CD4-positive, CD25-positive, alpha-beta regulatory T cell (primary cell): ENCODE data around the gene OR8A1. TPM values are rescaled to one million over a fixed set of nuclear protein-coding genes. Genes with fewer than 3 reads are reported as not detected.

ENCODE experiments used
- ATAC-seq, 2 donors: fragments of 150-1000 bp; cut with Tn5 transposase; one replicate each; pipeline ENCODE4 v1.10.0; 2021; ENCODE audit warnings: low read depth in 2 of 2, moderate number of reproducible peaks in 2 of 2, moderate library complexity in 1 of 2
- DNase-seq, 3 donors: peaks; one replicate each; pipeline versions ENCODE4 v3.0.0 to v3.0.0-alpha.2; 2012 to 2022; ENCODE audit warnings: mixed read lengths in 1 of 3
- H3K27ac ChIP-seq: one replicate; pipeline ENCODE4 v1.7.0; 2013; ENCODE audit warnings: mild to moderate bottlenecking, low read length; ENCODE audit not compliant: insufficient read depth, poor library complexity, severe bottlenecking
- H3K27me3 ChIP-seq: one replicate; pipeline ENCODE4 v1.7.0; 2013; ENCODE audit warnings: low read length; ENCODE audit not compliant: control insufficient read depth, insufficient read depth
- H3K36me3 ChIP-seq: one replicate; pipeline ENCODE4 v1.7.0; 2013; ENCODE audit warnings: mild to moderate bottlenecking, low read length, moderate library complexity; ENCODE audit not compliant: control insufficient read depth, insufficient read depth
- H3K4me1 ChIP-seq: 2 replicates; pipeline ENCODE4 v1.7.0; 2013; ENCODE audit warnings: mild to moderate bottlenecking, low read length; ENCODE audit not compliant: insufficient read depth, control insufficient read depth, poor library complexity, severe bottlenecking
- H3K4me3 ChIP-seq: one replicate; pipeline ENCODE4 v1.7.0; 2013; ENCODE audit warnings: low read depth, mild to moderate bottlenecking, low read length, moderate library complexity
- H3K9me3 ChIP-seq, 2 experiments: 1 replicate in 1 of 2; 2 replicates in 1 of 2; pipeline ENCODE4 v1.7.0; 2013; ENCODE audit warnings: low read length in 2 of 2, mild to moderate bottlenecking in 1 of 2, moderate library complexity in 1 of 2; ENCODE audit not compliant: control insufficient read depth in 2 of 2
- H3K27ac Mint-ChIP-seq, 3 donors: one replicate each; pipeline ENCODE4 v1.8.0; 2020 to 2022; ENCODE audit warnings: mild to moderate bottlenecking in 3 of 3, mixed read lengths in 3 of 3, moderate library complexity in 2 of 3
- H3K27me3 Mint-ChIP-seq: one replicate; pipeline ENCODE4 v1.8.0; 2022; ENCODE audit warnings: mild to moderate bottlenecking, mixed read lengths
- H3K36me3 Mint-ChIP-seq: one replicate; pipeline ENCODE4 v1.8.0; 2020; ENCODE audit warnings: mixed read lengths
- H3K4me1 Mint-ChIP-seq, 4 donors: one replicate each; pipeline ENCODE4 v1.8.0; 2020 to 2022; ENCODE audit warnings: mixed read lengths in 4 of 4, mild to moderate bottlenecking in 1 of 4
- H3K4me3 Mint-ChIP-seq, 4 donors: one replicate each; pipeline ENCODE4 v1.8.0; 2020 to 2022; ENCODE audit warnings: mild to moderate bottlenecking in 4 of 4, mixed read lengths in 4 of 4, moderate library complexity in 3 of 4
- H3K9me3 Mint-ChIP-seq, 7 donors: one replicate each; pipeline ENCODE4 v1.8.0; 2020 to 2022; ENCODE audit warnings: mixed read lengths in 7 of 7, mild to moderate bottlenecking in 3 of 7, moderate library complexity in 2 of 7
- polyA plus RNA-seq, 4 donors: library from polyadenylated mRNA; unstranded; fragments of 300-500 nt; fragmentation: Illumina TruSeq; gene quantifications; one replicate each; pipeline ENCODE4 v1.2.3, GENCODE V29; 2021
- total RNA-seq: library from RNA; stranded (reverse); gene quantifications from one replicate; pipeline ENCODE4 v1.2.3, GENCODE V29; 2022

OR8A1 gene
- total RNA-seq (not detected), polyA plus RNA-seq (not detected)

DNA sequence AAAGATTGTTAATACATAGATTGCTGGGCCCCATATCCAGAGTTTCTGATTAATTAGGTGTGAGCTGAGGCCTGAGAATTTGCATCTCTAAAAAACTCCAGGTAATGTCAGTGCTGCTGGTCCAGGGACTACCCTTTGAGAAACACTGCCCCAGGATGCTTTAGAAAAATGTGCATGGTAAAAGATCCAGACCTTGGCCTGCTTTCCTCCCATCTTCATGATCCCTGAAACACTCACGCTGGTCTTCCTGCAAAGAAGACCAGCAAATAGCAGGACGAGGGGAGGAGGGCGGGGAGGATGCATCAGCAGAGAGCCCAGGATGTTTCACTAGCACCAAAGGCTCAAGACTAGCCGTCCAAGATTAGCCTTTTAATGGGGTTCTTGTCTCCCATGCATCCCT lies at the start of gene OR8A1:
TSS of gene OR8A1 (plus strand) at position 301 of the 400 bp plus-strand sequence. CDS start 123 bp downstream, outside the sequence.
- no peaks in the 10 kb centered on the region for H3K36me3 Mint-ChIP-seq
- H3K4me3 ChIP-seq = no peak within 1 kb of the TSS
- no peak for ATAC-seq

DNA sequence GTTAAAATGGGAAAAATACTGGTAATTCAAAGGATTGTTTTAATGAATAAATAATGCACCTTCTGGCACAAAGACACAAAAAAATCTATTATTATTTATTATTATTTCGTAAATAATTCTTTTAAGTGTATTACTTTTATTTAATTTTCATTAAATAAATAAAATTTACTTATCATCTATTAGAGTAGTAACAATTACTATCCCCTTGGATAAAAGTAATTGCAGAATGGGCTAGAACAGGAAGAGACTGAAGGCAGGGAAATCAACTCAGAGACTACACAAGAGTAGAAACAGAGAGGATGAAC lies 49.3 kb upstream of the OR8A1 start:
- Histone ChIP-seq H3K4me1 (no peaks in the 10 kb centered on the region), H3K36me3 (no peaks in the 10 kb centered on the region), H3K27me3 (no peaks in the 10 kb centered on the region), H3K4me3 (no peak overlapping the region), H3K27ac (no peak overlapping the region), H3K9me3 (no peaks in the 10 kb centered on the region)
- peaks cover 8% of the 10 kb centered on the region for H3K27me3 Mint-ChIP-seq
- no peaks in the 10 kb centered on the region for H3K4me1 Mint-ChIP-seq
- no peaks in the 10 kb centered on the region for H3K36me3 Mint-ChIP-seq
- peaks cover 0 to under 1% (median 0%) of the 10 kb centered on the region in 7 donors for H3K9me3 Mint-ChIP-seq
- DNase-seq = no peak
- H3K4me3 Mint-ChIP-seq = no peak overlapping the region
- no peak for ATAC-seq
- no peak overlapping the region for H3K27ac Mint-ChIP-seq

More for the DNA sequence above, at the start of gene OR8A1:
- Histone ChIP-seq H3K9me3 (no peaks in the 10 kb centered on the region), H3K36me3 (no peaks in the 10 kb centered on the region), H3K27ac (no peak within 1 kb of the TSS), H3K4me1 (no peaks in the 10 kb centered on the region), H3K27me3 (peaks cover 2% of the 10 kb centered on the region)
- no peak within 1 kb of the TSS for H3K4me3 Mint-ChIP-seq
- no peaks in the 10 kb centered on the region for H3K4me1 Mint-ChIP-seq
- peaks cover 16% of the 10 kb centered on the region for H3K27me3 Mint-ChIP-seq
- no peak within 1 kb of the TSS for H3K27ac Mint-ChIP-seq
- DNase-seq = no peak
- H3K9me3 Mint-ChIP-seq = no peaks in the 10 kb centered on the region

DNA sequence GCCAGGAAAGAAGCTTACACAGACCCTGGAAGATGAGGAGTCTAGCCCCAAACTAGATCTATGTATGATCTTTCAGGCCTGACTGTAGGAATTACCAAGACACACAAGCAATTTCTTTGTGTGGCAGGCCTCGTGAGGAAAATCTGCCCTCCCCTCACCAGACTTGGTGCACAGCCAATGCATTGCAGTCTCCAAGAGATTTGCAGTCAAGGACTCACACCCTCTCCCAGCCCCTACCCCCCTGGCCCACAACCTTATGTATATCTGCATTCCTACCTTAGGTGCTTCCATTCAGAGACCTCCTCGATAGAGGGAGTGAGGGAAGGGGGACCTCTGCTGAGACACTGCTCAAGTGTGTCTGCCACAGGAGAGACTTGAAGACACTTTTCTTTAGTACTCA lies 36.2 kb upstream of the OR8A1 start:
- no peaks in the 10 kb centered on the region for H3K27me3 Mint-ChIP-seq
- H3K27ac Mint-ChIP-seq = no peak overlapping the region

DNA sequence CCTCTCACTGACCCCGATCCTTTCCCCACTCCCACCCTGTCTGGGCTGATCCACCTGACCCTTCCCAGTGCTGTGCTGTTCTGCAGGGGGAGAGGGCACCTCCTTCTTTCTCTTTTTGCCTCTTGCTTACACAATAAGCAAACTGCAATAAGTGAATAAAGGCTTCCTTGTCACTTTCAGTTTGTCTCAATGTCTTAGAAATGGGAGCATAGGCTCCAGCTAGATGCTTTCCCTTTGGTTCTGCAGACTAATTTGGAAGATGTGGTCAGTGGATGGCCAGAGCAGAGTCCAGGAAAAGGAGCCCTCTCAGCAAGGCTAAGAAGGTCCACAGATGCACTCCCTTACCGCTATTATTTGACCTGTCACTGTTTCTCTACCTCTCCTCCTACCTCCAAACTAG lies 35.7 kb upstream of the OR8A1 start:
- Histone ChIP-seq H3K4me3 (no peak overlapping the region), H3K36me3 (no peaks in the 10 kb centered on the region), H3K27me3 (peaks cover 2% of the 10 kb centered on the region), H3K27ac (no peak overlapping the region), H3K4me1 (no peaks in the 10 kb centered on the region), H3K9me3 (no peaks in the 10 kb centered on the region)
- Mint-ChIP-seq H3K4me3 (no peak overlapping the region), H3K27me3 (no peaks in the 10 kb centered on the region), H3K9me3 (peaks cover 0 to 3% (median 2%) of the 10 kb centered on the region in 7 donors), H3K36me3 (no peaks in the 10 kb centered on the region), H3K4me1 (no peaks in the 10 kb centered on the region), H3K27ac (no peak overlapping the region)
- DNase-seq (no peak), ATAC-seq (no peak)

More for the DNA sequence above, 36.2 kb upstream of the OR8A1 start:
- Mint-ChIP-seq H3K4me3 (no peak overlapping the region), H3K9me3 (peaks cover 0 to 8% (median 4%) of the 10 kb centered on the region in 7 donors), H3K4me1 (no peaks in the 10 kb centered on the region), H3K36me3 (no peaks in the 10 kb centered on the region)
- no peak overlapping the region for H3K27ac ChIP-seq
- no peaks in the 10 kb centered on the region for H3K36me3 ChIP-seq
- H3K4me3 ChIP-seq = no peak overlapping the region
- no peak for DNase-seq
- no peak for ATAC-seq
- H3K27me3 ChIP-seq = peaks cover 2% of the 10 kb centered on the region
- H3K4me1 ChIP-seq = no peaks in the 10 kb centered on the region
- H3K9me3 ChIP-seq = no peaks in the 10 kb centered on the region

DNA sequence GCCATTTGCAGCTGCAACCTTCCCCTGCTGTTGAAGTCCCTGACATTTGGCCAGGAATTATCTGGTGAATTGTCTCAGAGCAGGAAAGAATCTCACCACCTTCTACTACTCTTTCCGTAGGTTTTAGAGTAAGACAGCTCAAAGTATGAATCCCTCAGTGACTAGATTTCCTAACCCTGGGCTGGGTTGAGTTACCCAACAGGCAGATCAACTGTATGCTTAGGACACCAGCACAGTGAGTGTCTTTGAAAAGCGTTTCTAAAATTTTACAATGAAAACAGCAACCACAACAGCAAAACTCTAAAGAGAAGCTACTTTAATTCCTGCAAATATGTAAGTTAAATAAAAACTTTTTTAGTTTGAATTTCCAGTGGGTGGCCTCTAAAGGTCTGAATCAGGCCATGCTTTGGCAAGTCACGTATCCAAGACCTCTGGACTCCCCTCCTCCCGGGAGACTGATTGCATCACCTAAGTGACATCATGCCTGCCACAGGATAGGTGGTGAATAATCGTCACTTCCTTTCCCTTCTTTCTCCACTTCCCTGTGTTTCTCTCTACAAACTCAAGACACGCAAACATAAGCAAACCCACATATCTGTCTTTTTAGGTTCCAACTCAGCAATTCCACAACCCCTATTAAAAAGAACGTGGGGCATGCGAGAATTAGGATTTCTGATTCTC lies 34.1 kb upstream of the OR8A1 start:
- DNase-seq (no peak), ATAC-seq (no peak)
- Histone ChIP-seq H3K4me3 (no peak overlapping the region), H3K9me3 (no peaks in the 10 kb centered on the region), H3K36me3 (no peaks in the 10 kb centered on the region), H3K4me1 (no peaks in the 10 kb centered on the region), H3K27me3 (no peaks in the 10 kb centered on the region), H3K27ac (no peak overlapping the region)
- no peaks in the 10 kb centered on the region for H3K4me1 Mint-ChIP-seq
- no peaks in the 10 kb centered on the region for H3K36me3 Mint-ChIP-seq
- H3K4me3 Mint-ChIP-seq = peak overlapping the region in 1 of 4 donors; percentile 26
- peaks cover 0 to 3% (median 0%) of the 10 kb centered on the region in 7 donors for H3K9me3 Mint-ChIP-seq
- no peak overlapping the region for H3K27ac Mint-ChIP-seq
- H3K27me3 Mint-ChIP-seq = no peaks in the 10 kb centered on the region

DNA sequence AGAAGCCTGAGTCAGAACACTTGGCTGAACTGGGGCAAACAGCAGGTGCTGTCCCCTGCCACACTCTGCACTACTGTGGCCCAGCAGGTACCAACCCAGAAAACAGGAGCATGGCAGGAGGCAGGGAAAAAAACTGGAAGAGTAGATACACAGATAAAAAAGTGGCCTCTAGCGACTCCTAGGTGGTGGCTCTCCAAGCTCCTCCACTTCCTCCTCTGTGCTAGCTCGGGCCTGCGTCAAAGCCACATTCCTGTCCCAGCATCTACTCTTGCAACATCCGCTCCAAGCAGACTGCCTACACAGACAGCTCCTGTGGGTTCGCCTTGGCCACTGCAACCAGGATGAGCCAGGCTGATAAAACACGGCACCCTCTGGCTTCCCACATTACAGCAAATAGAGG lies 33.3 kb upstream of the OR8A1 start:
- H3K4me3 ChIP-seq = no peak overlapping the region
- no peak for DNase-seq
- Mint-ChIP-seq H3K36me3 (no peaks in the 10 kb centered on the region), H3K27ac (no peak overlapping the region), H3K9me3 (peaks cover 0 to 3% (median 0%) of the 10 kb centered on the region in 7 donors), H3K27me3 (no peaks in the 10 kb centered on the region), H3K4me3 (no peak overlapping the region), H3K4me1 (no peaks in the 10 kb centered on the region)
- no peak overlapping the region for H3K27ac ChIP-seq
- no peaks in the 10 kb centered on the region for H3K9me3 ChIP-seq
- no peaks in the 10 kb centered on the region for H3K4me1 ChIP-seq
- H3K27me3 ChIP-seq = no peaks in the 10 kb centered on the region
- H3K36me3 ChIP-seq = no peaks in the 10 kb centered on the region
- ATAC-seq = no peak

DNA sequence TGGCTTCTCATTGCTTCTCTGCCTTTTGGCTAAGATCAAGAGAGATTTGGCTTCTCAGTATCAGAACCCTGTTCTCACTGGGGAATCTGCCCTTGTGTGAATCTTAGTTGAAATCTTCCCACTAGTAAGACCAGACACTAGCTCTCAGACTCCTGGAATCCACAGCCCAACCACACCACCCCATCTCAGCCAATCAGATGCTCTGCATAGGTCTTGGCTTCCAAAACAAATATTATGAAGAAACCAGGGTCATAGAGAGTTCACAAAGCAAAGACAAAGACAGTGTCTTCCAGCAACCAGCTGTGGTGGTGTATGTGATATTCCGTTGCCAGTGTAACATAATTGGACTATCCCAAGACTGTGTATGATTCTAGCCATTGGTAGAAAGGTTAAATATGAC lies 31.8 kb upstream of the OR8A1 start:
- no peaks in the 10 kb centered on the region for H3K36me3 ChIP-seq
- no peaks in the 10 kb centered on the region for H3K27me3 ChIP-seq
- Mint-ChIP-seq H3K36me3 (no peaks in the 10 kb centered on the region), H3K27me3 (no peaks in the 10 kb centered on the region), H3K9me3 (peaks cover 0 to 3% (median 0%) of the 10 kb centered on the region in 7 donors), H3K4me1 (no peaks in the 10 kb centered on the region), H3K4me3 (no peak overlapping the region), H3K27ac (no peak overlapping the region)
- H3K27ac ChIP-seq = no peak overlapping the region
- no peak for ATAC-seq
- H3K9me3 ChIP-seq = no peaks in the 10 kb centered on the region
- H3K4me3 ChIP-seq = no peak overlapping the region
- no peaks in the 10 kb centered on the region for H3K4me1 ChIP-seq
- no peak for DNase-seq

DNA sequence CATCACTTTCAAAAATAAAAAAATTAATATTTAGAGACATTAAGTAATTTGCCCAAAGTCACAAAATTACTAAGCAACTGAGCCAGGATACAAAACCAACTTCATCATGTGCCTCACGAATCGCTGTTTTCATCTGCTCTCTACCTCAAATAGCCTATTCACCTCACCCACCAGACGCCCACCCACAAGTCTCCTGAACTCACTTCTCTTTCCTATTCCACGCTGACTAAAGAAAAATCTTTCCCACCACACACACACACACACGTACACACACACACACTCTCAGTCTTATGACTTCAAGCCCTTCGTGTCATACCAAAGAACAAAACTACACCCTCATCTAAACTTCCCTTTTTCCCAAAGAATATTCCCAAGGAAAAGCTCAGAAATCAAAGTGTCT lies 28.6 kb upstream of the OR8A1 start:
- H3K9me3 Mint-ChIP-seq = peaks cover 0 to 2% (median 0%) of the 10 kb centered on the region in 7 donors
- no peak overlapping the region for H3K4me3 Mint-ChIP-seq
- H3K36me3 Mint-ChIP-seq = no peaks in the 10 kb centered on the region
- H3K27ac ChIP-seq = no peak overlapping the region
- ATAC-seq (no peak), DNase-seq (no peak)
- peaks cover 10% of the 10 kb centered on the region for H3K27me3 Mint-ChIP-seq
- H3K4me1 Mint-ChIP-seq = no peaks in the 10 kb centered on the region
- H3K4me3 ChIP-seq = no peak overlapping the region
- H3K36me3 ChIP-seq = no peaks in the 10 kb centered on the region
- H3K27ac Mint-ChIP-seq = no peak overlapping the region
- no peaks in the 10 kb centered on the region for H3K27me3 ChIP-seq
- no peaks in the 10 kb centered on the region for H3K9me3 ChIP-seq
- no peaks in the 10 kb centered on the region for H3K4me1 ChIP-seq
